ENCODE measurements around the gene MAT2A. TPM values are rescaled to one million over a fixed set of nuclear protein-coding genes. Genes with fewer than 3 reads are reported as not detected.

MAT2A gene
- total RNA-seq, 2 experiments from 2014 or later: 336 to 462 TPM

GRCh38 chr2:85502720-85503119 is 36.2 kb upstream of the MAT2A start:
- H2AFZ ChIP-seq (ENCODE audit: low read length): no peak overlapping the region
- H3K4me1 ChIP-seq (ENCODE audit: insufficient read depth, low read length, poor library complexity, severe bottlenecking): no peaks in the 10 kb centered on the region
- no peak for TF ChIP-seq CTCF (conservative IDR thresholded peaks at IDR 0.05; ENCODE audit: low read length)
- TF ChIP-seq EZH2phosphoT487 (IDR thresholded peaks at IDR 0.05; ENCODE audit: borderline replicate concordance, low read depth, low read length): no peak
- no peak overlapping the region for H3K4me3 ChIP-seq (ENCODE audit: low read depth, low read length, poor library complexity, severe bottlenecking)
- no peak overlapping the region for H3K27ac ChIP-seq (ENCODE audit: low read depth, low read length, poor library complexity, severe bottlenecking)
- H3K4me2 ChIP-seq (ENCODE audit: low read length): no peak overlapping the region
- no peaks in the 10 kb centered on the region for H3K9me3 ChIP-seq (ENCODE audit: low read length)
- no peaks in the 10 kb centered on the region for H4K20me1 ChIP-seq (ENCODE audit: insufficient read depth, low read length)
- intact Hi-C loops (cut with micrococcal nuclease; ENCODE audit: unreplicated experiment): loop anchor here (5.0 kb wide), 1 partner anchor 35 kb away; no protein-coding TSS in a partner anchor
- H3K79me2 ChIP-seq (ENCODE audit: insufficient read depth, low read depth, low read length): no peaks in the 10 kb centered on the region
- POLR2A ChIA-PET: no interaction called here
- DNase-seq (ENCODE audit: low spot score): no peak
- no TSS peak for BruUV-seq (replicated peaks)
- no peaks in the 10 kb centered on the region for H3K9me2 ChIP-seq (ENCODE audit: insufficient read depth, low read length)
- CTCF ChIA-PET (ENCODE audit: unreplicated experiment): no interaction called here
- no peaks in the 10 kb centered on the region for H3K36me3 ChIP-seq (ENCODE audit: insufficient read depth, low read length)

- H4K20me1 ChIP-seq (ENCODE audit: insufficient read depth, low read length): no peaks in the 10 kb centered on the region
- H2AFZ ChIP-seq (ENCODE audit: low read length): no peak overlapping the region
- no TSS peak for BruUV-seq (replicated peaks)
- no peaks in the 10 kb centered on the region for H3K36me3 ChIP-seq (ENCODE audit: insufficient read depth, low read length)
- DNase-seq (ENCODE audit: low spot score): no peak
- H3K9me2 ChIP-seq (ENCODE audit: insufficient read depth, low read length): no peaks in the 10 kb centered on the region
- no peaks in the 10 kb centered on the region for H3K4me1 ChIP-seq (ENCODE audit: insufficient read depth, low read length, poor library complexity, severe bottlenecking)
- no peak overlapping the region for H3K4me2 ChIP-seq (ENCODE audit: low read length)
- TF ChIP-seq CTCF (conservative IDR thresholded peaks at IDR 0.05; ENCODE audit: low read length): no peak
- TF ChIP-seq EZH2phosphoT487 (IDR thresholded peaks at IDR 0.05; ENCODE audit: borderline replicate concordance, low read depth, low read length): no peak
- H3K27ac ChIP-seq (ENCODE audit: low read depth, low read length, poor library complexity, severe bottlenecking): no peak overlapping the region
- no peaks in the 10 kb centered on the region for H3K79me2 ChIP-seq (ENCODE audit: insufficient read depth, low read depth, low read length)
- ChIA-PET CTCF (ENCODE audit: unreplicated experiment) (interaction anchor here (0.5 kb wide), 1 partner anchor 95 kb away, joined by 4 read pairs; no protein-coding TSS in a partner anchor), POLR2A (no interaction called here)
- intact Hi-C loops (cut with micrococcal nuclease; ENCODE audit: unreplicated experiment): loop anchor here (5.0 kb wide), 1 partner anchor 36 kb away; no protein-coding TSS in a partner anchor
- no peaks in the 10 kb centered on the region for H3K9me3 ChIP-seq (ENCODE audit: low read length)
- H3K4me3 ChIP-seq (ENCODE audit: low read depth, low read length, poor library complexity, severe bottlenecking): no peak overlapping the region
Observed at GRCh38 chr2:85503168-85503850, 35.7 kb upstream of the MAT2A start.
